Brain microvascular endothelial cell (primary cell): ENCODE measurements around the gene TGOLN2.

Experiments used
- DNase-seq: peaks from one replicate; pipeline ENCODE4 v3.0.0-alpha.2; 2020
- H3K27ac ChIP-seq: fragments of 250-450 bp; sonication (Bioruptor Pico); 2 replicates; pipeline ENCODE4 v1.5.1; 2020; ENCODE audit warnings: mild to moderate bottlenecking, moderate library complexity
- H3K27me3 ChIP-seq: fragments of 250-450 bp; sonication (Bioruptor Pico); replicated peaks from 2 replicates; pipeline ENCODE4 v1.5.1; 2020; ENCODE audit warnings: mild to moderate bottlenecking
- H3K36me3 ChIP-seq: fragments of 250-450 bp; sonication (Bioruptor Pico); replicated peaks from 2 replicates; pipeline ENCODE4 v1.5.1; 2020; ENCODE audit warnings: mild to moderate bottlenecking
- H3K4me3 ChIP-seq: 2 replicates; pipeline ENCODE4 v1.5.1; 2011; ENCODE audit warnings: low read depth, mild to moderate bottlenecking, control low read depth, low read length, moderate library complexity
- in situ Hi-C: cut with HindIII; loops from 2 replicates; pipeline ENCODE4 v1.10.0; 2017; ENCODE audit warnings: low sequenced_read_pairs, low pct_ligation_motif_present
- TF ChIP-seq, protein P1 (sequence below): IDR thresholded peaks from 2 replicates; pipeline ENCODE4 v1.5.1; 2011; ENCODE audit warnings: low read depth, mild to moderate bottlenecking, moderate library complexity, low read length, control low read depth, inconsistent platforms; ENCODE audit errors: missing control alignments

The TGOLN2 gene

DNA sequence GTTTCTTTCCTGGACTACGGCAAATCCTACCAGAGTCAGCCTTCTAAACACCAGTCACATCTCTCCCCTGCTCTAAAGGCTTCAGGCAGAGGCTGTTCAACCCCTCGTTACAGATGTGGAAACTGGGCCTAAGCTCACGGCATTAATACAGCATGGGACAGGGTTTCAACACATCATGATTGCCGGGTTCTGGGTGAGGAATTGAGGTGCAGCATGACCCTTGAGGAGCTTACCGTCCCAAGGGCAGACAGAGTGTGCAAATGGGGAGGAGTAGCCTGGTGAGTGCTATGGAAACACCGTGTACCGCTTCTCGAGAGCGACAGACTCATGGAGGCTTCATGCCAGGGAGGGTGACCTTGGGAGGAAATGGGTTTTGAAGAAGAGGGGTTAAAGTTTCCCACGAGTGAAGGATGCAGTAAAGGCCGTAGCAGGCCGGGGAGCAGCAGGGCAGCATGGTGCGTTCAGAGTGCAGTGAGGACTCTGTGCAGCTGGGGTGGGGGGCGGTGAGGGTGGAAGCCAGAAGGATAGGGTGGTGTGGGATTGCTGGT, 51.1 kb downstream of the TGOLN2 start:
- no peaks in the 10 kb centered on the region for H3K36me3 ChIP-seq
- no peaks in the 10 kb centered on the region for H3K27me3 ChIP-seq
- no peak overlapping the region for H3K4me3 ChIP-seq
- in situ Hi-C loops: no loop called here
- TF ChIP-seq, protein P1, sequence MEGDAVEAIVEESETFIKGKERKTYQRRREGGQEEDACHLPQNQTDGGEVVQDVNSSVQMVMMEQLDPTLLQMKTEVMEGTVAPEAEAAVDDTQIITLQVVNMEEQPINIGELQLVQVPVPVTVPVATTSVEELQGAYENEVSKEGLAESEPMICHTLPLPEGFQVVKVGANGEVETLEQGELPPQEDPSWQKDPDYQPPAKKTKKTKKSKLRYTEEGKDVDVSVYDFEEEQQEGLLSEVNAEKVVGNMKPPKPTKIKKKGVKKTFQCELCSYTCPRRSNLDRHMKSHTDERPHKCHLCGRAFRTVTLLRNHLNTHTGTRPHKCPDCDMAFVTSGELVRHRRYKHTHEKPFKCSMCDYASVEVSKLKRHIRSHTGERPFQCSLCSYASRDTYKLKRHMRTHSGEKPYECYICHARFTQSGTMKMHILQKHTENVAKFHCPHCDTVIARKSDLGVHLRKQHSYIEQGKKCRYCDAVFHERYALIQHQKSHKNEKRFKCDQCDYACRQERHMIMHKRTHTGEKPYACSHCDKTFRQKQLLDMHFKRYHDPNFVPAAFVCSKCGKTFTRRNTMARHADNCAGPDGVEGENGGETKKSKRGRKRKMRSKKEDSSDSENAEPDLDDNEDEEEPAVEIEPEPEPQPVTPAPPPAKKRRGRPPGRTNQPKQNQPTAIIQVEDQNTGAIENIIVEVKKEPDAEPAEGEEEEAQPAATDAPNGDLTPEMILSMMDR: no peak
- no peak for DNase-seq
- H3K27ac ChIP-seq: no peak overlapping the region

DNA sequence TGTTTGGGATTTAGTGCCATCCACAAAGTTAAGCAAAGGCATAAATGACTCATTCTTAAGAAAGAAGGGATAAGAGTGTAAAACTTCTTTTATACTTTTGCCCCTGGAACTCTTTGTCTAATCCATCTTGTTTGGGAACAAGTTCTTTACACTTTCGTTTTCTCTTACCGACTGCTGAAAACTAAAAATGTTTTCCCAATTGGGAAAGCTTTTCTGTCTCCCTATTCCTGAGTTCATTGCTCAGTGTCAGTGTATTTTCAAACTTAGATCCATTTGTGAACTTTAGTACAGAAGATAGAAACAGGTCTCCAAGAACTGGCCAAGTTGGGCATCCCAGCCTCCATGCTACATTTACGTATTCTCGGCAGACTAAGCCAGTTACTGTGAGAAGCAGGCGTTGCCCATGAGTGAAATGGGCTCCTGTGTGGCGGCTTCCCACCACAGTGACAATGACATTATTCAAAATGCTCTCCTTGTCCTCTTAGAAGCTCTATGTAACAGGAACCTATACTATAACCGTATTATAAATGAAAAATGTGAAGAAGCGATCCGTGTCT, 51.7 kb downstream of the TGOLN2 start:
- Histone ChIP-seq H3K4me3 (no peak overlapping the region), H3K36me3 (no peaks in the 10 kb centered on the region), H3K27ac (no peak overlapping the region), H3K27me3 (no peaks in the 10 kb centered on the region)
- TF ChIP-seq, protein P1: no peak
- in situ Hi-C loops: no loop called here
- no peak for DNase-seq

DNA sequence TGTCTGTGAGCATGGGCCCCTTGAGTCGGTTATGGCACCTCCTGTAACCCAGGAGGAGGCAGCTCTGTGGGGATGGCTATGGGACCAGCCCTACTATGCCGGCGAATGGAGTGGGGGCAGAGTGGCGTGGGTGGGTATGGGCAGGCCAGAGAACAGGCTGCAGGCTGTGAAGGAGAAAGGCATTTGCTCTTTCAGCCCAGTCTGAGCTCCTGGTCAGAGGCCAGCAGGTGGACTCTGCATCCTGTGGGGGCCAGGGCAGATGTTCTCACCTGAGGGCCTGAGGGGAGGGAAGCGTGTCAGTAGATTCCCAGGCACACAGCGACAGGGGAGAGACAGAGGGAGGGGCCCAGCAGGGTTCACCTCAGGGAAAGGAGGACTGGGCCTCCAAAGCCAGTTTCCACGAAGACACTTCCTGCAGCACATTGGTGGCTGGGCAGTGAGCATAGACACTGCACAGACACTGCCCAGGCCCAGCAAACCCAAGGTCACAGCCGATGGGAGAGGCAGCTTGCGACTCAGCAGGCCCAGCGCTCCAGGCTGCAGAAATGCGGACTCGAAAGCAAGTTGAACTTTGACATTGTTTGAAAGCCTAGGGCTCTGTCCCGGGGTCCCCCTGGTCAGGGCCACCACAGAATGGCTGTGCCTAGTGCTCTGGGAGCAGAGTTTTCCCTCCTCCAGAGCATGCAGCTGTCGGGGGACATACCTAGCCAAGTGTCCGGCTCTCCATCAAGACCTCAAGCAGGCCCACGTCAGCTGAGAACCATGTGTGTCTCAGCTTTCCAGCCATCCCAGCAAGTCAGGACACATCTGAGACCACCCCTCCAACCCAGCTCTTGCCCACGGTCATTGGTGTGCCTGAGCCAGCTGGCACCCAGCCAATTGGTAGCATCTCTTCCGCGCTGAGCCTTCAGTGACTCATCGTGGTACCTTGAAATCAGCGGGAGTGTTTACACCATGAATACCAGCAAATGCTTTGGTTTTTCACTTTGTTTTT, 53.8 kb downstream of the TGOLN2 start:
- no peak overlapping the region for H3K27ac ChIP-seq
- H3K4me3 ChIP-seq: no peak overlapping the region
- H3K27me3 ChIP-seq: no peaks in the 10 kb centered on the region
- in situ Hi-C loops: no loop called here
- TF ChIP-seq, protein P1: no peak
- peak; percentile 53 for DNase-seq
- H3K36me3 ChIP-seq: no peaks in the 10 kb centered on the region

DNA sequence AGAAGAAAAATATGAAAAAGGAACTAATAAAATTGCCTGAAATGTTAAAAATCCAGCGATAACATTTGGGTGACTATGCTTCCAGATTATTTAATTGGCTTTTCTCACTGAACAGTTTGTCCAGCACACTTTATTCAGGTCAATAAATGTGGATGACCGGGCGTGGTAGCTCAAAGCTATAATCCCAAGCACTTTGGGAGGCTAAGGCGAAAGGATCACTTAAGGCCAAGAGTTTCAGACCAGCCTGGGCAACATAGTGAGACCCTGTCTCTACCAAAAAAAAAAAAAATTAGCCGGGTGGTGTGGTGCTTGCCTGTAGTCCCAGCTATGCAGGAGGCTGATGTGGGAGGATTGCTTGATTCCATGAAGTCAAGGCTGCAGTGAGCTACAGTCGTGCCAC, 55.4 kb downstream of the TGOLN2 start:
- no peaks in the 10 kb centered on the region for H3K36me3 ChIP-seq
- H3K27ac ChIP-seq: no peak overlapping the region
- no peak for DNase-seq
- in situ Hi-C loops: no loop called here
- H3K4me3 ChIP-seq: no peak overlapping the region
- H3K27me3 ChIP-seq: no peaks in the 10 kb centered on the region
- TF ChIP-seq, protein P1: no peak

DNA sequence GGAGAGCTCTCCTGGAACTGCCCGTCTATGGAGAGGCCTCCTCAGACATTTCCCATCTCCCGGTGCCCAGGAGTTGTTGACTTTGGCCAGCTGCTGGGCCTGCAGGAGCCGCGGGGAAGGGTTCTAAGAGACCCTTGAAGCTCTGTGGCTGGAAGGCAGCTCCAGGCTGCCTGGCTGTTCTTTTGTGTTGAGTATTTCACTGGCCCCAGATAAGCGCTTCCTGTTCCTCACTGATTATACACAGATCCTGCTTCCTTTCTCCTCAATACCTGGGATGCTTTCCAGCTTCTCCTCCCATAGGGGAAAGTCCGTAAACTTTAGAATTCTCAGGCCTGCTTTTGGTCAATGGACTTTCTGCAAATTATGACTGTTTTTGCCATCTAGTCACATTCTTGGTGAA, 57.8 kb downstream of the TGOLN2 start:
- H3K27me3 ChIP-seq: no peaks in the 10 kb centered on the region
- H3K27ac ChIP-seq: no peak overlapping the region
- H3K36me3 ChIP-seq: no peaks in the 10 kb centered on the region
- DNase-seq: no peak
- in situ Hi-C loops: no loop called here
- H3K4me3 ChIP-seq: no peak overlapping the region
- TF ChIP-seq, protein P1: no peak
